ENCODE results near the gene SUSD3.
A peak's percentile ranks its signal among the peaks of the same experiment; 100 is the strongest.
"Not testable (repeated sequence)": the region's sequence is repeated elsewhere in the genome, so short reads cannot be mapped to it uniquely, and the experiment has no call there.

The SUSD3 gene

DNA sequence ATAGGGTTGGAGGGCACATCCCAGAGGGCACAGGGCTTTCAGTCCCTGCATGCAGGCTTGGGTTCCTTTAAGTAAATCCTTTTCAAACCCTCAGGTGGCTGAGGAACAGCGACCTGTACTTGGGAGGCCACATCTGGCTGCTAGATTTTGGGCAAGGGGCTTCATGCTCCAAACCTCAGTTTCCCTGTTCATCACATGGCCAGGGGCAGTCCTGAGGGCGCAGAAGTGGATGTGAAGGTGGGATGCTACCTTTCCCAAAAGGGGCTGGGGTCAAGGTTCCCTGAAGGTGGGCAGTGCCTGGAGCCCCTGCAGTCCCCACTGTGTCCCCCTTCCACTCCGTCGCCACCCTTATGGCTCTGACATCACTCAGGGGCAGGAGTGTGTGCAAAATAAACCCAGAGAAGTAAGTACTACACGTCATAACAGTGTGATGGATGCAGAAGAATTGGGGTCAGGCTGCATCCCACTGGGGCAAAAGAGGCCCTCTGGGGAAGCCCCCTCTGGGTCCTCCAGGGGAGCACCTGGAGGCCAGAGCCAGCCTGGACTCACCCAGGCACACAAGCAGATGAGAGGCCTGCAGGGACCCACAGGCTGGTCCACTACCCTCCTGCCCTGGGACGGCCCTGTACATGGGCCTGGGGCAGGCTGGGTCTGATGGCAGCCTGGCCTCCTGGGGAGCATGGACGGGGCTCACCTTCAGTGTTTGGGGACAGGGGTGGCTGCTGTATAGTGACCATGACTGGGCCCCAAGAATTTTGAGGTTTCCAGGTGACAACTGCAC is 35.6 kb downstream of the SUSD3 start:
- DNase-seq (ENCODE audit: low spot score), result no peak

- DNase-seq (ENCODE audit: low spot score), result no peak
These were observed 36.2 kb downstream of the SUSD3 start for GRCh38 chr9:93094658-93095204.

GRCh38 chr9:93095205-93096130 is 37.0 kb downstream of the SUSD3 start:
- DNase-seq (ENCODE audit: low spot score), result peak; percentile 93

DNA sequence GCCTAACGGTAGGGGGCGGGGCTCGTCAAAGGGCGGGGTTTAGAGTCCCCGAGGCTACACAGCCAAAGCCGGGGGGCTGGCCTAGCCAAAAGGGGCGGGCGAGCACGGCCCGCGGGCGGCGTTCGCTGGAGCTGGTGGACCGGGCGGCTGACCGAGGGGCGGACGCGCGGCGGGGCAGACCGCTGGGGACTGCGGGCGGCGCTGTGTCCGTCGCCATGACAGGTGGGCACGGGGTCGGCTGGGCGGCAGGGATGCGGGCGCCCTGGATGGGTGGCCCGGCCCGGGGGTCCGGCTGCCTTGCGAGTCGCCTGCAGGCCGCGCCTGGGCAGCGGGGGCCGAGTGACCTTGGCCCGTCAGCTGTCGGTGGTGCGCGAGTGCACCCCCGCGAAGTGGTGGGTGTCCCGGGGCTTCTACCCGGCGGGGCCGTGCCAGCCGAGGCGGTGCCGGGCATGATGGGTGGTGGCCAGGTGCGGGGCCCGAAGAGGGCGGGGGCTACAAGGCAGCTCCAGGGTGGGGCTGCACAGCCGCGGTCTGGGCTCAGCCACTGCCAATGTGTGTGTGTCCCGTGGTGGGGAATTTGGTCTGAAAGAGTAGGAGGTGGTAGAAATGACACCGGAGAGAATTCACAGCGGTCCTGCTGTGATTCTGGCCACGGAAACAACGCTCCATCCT is 37.8 kb downstream of the SUSD3 start, which contains the start of gene CARD19:
CARD19 (plus strand) TSS at position 87 of the 672 bp plus-strand sequence; CDS start at position 216, 129 bp downstream.
- DNase-seq (ENCODE audit: low spot score), result peak; percentile 59

DNA sequence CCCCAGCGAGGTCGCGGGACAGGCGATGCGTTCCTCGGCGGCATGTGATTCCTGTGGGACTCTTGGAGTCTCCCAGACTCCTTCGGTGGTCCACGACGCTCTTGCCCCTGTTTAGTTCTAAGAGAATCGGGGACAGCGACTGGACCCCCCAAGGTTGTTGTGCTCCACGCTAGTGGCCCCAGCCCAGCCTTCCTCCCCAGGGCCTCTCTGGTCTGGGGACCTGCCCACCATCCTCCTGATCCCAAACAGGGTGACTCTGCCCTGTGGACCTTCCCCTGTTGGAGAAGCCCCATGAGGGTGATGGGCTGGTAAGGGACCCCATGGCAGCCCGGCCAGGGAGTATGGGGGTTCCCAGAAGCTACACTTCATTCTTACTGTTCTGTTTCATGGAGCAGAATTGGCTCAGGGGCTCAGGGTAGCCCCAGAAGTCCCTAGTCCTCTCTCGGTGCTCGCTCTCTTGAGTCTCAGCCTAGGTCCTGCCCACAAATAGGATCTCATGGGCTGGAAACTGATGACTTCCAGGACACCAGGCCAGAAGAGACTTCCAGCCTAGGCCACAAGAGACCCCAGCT is 38.4 kb downstream of the SUSD3 start:
- no peak for DNase-seq (ENCODE audit: low spot score)

DNA sequence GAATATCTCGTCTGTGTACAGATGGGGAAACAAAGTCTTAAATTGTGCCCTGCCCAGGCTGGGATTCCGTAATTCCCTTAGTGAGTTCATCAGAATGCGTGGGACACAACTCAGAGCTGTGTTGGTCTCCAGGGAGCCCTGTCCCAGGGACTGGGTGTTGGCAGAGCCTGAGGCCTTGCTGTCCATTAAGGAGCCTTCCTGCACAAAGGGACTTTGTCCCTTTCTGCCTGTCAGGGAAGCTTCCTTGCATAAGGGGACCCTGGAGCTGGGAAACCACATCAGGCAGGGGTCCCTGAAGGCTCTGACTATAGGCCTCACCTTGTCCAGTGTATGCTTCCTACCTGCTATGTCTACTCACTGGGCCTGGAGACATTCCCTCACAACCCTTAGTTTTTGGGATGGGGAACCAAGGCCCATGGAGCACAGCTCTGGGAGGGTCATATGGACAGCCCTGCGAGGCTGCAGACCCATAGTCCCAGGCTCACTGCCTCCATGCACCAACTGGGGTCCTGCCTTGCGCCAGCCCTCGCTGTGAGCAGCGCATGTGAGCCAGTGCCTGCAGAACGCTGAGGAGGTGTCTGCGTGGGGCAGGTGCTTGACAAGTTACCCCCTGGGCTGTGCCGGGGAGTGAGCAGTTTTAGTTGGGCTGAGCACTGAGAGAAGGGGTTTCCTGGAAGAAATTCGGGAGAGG is 39.2 kb downstream of the SUSD3 start:
- no peak for DNase-seq (ENCODE audit: low spot score)

DNA sequence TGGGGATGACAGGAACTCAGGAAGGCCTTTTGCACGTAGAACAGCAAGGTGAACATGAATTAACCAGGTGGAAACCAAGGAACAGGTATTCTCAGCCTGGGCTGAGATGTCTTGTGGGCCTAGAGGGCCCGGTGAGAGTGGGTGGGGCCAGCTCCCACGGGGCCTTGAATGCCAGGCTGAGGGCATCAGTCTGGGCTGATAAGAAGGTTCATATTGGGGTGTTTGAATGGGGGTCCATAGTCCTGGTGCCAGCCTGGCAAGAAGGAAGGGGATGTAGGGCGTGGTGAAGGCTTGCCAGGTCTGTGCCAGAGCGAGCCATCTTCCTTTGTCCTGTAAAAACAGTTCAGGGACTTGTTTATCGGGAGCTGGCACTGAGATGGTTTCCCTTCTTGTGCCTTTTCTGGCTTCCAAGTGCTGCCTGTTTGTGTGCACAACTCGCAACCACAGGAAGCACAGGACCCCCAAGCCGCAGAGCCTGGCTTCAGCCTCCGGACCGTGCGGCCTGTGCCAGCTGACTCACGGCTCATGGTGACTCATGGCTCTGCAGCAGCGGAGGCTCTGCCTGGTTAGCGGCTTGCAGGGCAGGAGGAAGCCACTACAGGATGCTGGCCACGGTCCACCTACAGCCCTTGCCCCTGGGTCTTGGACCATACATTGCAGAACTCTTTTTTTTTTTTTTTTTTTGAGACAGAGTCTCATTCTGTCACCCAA is 39.9 kb downstream of the SUSD3 start:
- no peak for DNase-seq (ENCODE audit: low spot score)

DNA sequence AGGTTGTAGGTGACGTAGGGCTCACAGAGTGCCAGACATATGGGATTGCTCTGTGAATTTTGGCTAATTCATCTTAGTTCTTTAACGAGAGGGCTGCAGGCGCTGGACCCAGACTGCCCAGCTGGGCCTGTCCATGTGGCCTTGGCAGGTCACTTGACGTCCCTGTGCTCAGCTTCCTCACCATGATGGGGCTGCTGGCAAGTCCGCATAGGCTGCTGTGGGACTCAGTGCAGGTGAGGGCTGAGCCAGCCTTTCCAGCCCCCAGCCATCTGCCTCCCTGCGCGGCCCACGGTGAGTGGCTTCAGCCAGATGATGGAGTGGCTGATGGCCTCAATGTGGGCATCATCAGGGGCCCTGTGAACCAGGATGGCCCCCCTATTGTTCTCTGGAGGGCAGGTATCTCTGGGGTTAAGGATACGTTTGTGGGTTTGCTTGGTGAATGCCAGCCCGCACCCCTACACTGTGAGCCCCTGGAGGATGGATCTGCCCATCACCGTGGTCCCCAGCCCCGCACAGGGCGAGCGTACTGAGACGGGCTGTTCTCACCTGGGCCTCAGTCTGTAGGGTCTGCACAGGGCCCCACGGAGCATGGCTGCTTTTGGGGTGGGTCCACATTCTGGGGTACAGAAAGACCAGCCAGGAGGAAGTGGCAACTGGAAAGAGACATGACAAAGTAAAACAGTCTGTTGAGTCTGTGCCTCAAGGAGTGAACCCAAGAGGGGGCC is 41.2 kb downstream of the SUSD3 start:
- no peak for DNase-seq (ENCODE audit: low spot score)

DNA sequence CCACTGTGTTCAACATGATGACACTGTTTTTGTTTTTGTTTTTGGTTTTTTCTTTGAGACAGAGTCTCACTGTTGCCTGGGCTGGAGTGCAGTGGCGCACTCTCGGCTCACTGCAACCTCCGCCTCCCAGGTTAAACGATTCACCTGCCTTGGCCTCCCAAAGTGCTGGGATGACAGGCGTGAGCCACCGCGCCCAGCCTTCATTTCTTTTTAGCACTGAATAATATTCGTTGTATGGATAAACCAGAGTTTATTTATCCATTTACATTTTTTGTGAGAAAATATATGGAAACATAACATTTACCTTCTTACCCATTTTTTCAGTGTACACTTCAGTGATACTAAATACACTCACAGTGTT is 41.8 kb downstream of the SUSD3 start:
- no peak for DNase-seq (ENCODE audit: low spot score)

GRCh38 chr9:93101086-93101485 is 42.6 kb downstream of the SUSD3 start:
- not testable (repeated sequence) for DNase-seq (ENCODE audit: low spot score)

DNA sequence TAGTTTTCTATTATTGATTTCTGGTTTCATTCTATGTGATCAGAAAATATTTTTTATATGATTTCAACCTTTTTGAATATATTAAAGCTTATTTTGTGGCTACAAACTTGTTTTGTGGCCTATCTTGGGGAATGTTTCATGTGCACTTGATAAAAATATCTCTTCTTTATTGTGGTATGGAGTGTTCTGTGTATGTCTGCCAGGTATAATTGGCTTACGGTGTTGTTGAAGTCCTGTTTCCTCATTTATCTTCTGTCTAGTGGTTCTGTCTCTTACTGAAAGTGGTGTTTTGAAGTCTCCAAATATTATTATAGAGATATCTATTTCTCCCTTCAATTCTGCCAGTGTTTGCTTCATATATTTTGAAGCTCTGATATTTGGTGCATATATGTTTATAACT is 47.1 kb downstream of the SUSD3 start:
- no peak for DNase-seq (ENCODE audit: low spot score)

- DNase-seq (ENCODE audit: low spot score), result no peak
These were observed 48.8 kb downstream of the SUSD3 start for GRCh38 chr9:93107151-93107824.

DNA sequence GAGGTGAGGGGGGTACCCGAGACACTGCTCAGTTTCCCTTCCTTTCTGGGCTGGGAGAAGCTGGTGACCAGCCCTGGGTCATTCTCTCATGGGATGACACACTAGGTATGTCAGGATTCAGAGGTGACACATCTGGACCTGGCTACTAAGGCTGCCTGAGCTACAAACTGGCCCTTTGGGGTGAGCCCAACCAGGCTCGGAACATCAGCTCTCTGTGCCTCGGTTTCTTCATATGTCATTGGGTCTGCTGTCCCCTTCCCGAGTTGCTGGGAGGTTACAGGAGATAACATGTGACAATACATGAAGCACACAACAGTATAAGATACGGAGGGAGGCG is 49.3 kb downstream of the SUSD3 start:
- no peak for DNase-seq (ENCODE audit: low spot score)

GRCh38 chr9:93108291-93109041 is 50.0 kb downstream of the SUSD3 start:
- no peak for DNase-seq (ENCODE audit: low spot score)

DNA sequence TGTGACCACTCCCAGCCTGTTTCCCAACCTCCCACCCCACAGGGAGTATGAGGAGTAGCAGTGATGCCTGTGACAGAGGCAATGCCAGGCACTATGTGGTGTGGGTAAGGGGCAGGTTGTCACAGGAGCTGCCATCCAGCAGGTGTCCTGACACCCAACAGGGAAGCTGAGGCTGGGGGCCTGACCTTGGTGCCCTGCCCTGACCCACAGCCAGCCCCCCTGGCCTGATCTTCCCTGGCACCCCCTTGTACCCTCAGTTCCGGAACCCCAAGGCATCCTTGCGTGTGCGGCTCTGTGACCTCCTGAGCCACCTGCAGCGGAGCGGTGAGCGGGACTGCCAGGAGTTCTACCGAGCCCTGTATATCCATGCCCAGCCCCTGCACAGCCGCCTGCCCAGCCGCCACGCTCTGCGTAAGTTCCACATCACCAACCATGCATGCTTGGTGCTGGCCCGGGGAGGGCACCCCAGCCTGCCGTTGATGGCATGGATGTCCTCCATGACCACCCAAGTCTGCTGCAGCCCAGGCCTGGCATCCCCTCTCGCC is 51.9 kb downstream of the SUSD3 start:
- no peak for DNase-seq (ENCODE audit: low spot score)

- no peak for DNase-seq (ENCODE audit: low spot score)
These were observed 52.5 kb downstream of the SUSD3 start for GRCh38 chr9:93111001-93111370.

DNA sequence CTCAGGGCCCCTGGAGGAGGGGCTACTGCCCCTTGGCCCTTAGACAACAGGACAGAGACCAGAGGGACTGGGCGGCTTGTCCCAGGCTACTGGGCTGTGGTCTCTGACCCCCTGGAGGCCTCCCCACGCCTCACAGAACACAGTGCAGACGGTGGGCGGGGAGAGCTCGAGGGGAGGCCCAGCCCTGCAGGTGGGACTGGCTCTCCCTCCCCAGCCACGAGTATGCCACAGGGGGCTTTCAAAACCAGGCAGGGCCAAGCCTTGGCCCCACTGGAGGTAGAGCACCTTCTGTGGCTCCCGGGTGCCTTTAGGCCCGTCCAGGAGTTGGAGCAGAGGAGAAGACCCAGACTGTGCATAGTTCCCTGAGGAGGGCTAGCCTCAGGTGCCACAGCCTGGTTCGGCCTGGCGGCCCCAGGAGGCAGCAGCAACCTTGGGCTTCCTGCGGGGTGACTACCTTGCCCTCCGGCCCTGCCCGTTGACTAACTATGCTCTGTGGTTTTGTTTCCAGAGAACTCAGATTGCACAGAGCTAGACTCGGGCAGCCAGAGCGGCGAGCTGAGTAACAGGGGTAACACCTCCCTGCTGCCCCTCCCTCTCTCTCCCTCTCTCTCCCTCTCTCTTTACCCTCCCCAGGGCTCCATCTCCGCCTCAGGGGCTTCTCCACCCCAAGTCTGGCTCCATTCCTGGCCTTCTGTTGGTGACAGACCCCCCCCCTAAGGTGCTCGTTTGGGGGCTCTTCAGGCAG is 53.0 kb downstream of the SUSD3 start:
- DNase-seq (ENCODE audit: low spot score), result no peak

Measured in HuH-7.5 (cell line).